ENCODE data around the gene NME4. TPM values are rescaled to one million over a fixed set of nuclear protein-coding genes. Genes with fewer than 3 reads are reported as not detected.

Gene NME4
- total and polyA plus RNA-seq, 9 donors, result 48.8 to 133 (median 93.4) TPM

DNA sequence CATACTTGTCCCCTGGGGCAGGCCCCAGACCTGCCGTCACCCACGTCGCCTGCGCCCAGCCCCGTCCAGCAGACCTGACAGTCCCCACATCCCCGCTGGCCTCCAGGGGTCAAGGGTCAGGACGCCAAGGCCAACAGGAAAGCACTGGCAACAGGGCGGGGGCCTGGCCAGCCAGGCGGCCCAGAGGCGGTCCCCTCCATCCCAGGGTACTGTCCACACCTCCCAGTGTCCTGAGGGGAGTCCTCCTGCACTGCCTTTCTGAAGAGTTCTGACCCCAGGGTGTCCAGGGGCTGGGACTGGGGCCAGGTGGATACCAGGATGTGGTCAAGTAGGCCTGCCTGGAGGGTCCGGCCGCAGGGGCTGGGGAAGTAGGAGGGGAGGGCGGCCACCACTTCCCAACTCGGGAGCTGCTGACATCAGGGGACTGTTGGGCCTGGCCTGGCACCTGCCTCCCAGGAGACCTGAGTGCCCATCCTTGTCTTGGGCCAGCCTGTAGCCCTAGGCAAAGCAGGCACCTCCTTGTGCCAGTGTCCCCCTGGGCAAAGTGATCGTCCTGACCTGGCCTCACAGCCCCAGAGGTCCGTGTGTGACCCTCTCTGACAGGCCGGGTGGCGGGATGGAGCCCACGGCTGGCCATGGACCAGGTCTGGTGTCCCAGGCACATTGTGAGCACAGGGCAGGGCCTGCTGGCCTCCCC lies 37.8 kb upstream of the NME4 start:
- Histone ChIP-seq H3K4me1 (ENCODE audit: insufficient read depth) (no peaks in the 10 kb centered on the region), H3K27ac (no peak overlapping the region), H3K4me3 (no peak overlapping the region), H3K9me3 (no peaks in the 10 kb centered on the region), H3K27me3 (no peaks in the 10 kb centered on the region), H3K36me3 (no peaks in the 10 kb centered on the region)
- no peak for TF ChIP-seq POLR2A (IDR thresholded peaks at IDR 0.05)
- TF ChIP-seq, protein P1, sequence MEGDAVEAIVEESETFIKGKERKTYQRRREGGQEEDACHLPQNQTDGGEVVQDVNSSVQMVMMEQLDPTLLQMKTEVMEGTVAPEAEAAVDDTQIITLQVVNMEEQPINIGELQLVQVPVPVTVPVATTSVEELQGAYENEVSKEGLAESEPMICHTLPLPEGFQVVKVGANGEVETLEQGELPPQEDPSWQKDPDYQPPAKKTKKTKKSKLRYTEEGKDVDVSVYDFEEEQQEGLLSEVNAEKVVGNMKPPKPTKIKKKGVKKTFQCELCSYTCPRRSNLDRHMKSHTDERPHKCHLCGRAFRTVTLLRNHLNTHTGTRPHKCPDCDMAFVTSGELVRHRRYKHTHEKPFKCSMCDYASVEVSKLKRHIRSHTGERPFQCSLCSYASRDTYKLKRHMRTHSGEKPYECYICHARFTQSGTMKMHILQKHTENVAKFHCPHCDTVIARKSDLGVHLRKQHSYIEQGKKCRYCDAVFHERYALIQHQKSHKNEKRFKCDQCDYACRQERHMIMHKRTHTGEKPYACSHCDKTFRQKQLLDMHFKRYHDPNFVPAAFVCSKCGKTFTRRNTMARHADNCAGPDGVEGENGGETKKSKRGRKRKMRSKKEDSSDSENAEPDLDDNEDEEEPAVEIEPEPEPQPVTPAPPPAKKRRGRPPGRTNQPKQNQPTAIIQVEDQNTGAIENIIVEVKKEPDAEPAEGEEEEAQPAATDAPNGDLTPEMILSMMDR (IDR thresholded peaks at IDR 0.05), result no peak
- no peak for TF ChIP-seq EP300 (IDR thresholded peaks at IDR 0.05)
- intact Hi-C loops (cut with DNase I), result loop anchor here in 1 of 4 donors (10.0 kb wide), 1 partner anchor 124 kb away; the partner anchor contains the start of gene FAM234A
- no peak for DNase-seq
- 75 to 78% (median 77%) methylated on average over 18 to 19 of the region's 19 CpGs for WGBS, 3 donors

DNA sequence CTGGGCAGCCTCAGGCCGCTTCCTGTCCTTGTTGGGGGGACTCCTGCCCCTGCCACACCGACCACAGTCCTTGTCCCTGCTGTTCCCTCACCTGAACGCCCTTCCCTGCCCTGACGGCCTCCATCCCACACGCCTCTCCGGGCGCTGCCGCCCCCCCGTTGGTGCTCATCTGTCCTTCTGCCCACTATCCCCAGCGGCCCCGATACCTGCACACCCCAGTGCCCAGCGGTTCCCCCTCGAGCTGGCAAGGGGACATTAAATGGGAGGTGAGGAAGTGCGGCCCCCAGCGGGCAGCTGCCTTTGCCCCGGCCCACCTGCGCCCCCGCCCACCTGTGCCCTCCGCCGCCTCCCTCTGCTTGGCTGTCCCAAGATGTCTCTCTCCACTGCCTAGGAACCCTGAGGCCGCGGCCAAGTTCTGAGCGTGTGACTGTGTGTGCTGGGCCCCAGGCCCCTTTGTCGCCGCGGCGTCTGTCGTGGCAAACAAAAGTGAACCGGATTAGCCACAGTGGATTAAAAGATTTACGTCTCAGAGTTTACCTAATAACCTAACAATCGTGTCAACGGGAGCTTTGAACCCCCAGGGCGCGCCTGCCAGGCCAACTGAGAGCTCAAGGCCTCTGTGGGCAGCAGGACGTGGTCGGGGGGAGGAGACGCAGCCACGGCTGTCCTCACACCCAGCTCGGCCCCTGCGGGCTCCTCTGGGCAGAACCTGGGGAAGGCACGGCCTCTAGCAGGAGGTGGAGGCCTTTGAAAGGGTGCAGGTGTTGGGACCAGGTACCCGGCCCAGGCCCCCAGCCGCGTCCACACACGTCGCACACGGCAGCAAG lies 36.9 kb upstream of the NME4 start:
- no peaks in the 10 kb centered on the region for H3K27me3 ChIP-seq
- no peaks in the 10 kb centered on the region for H3K36me3 ChIP-seq
- no peak overlapping the region for H3K27ac ChIP-seq
- 88 to 90% (median 90%) methylated on average over 47 of the region's 47 CpGs for WGBS, 3 donors
- no peak overlapping the region for H3K4me3 ChIP-seq
- DNase-seq, result no peak
- no peaks in the 10 kb centered on the region for H3K4me1 ChIP-seq (ENCODE audit: insufficient read depth)
- intact Hi-C loops (cut with DNase I), result loop anchor here in 2 of 4 donors (5.0 to 10.0 kb wide), 2 partner anchors 125 to 253 kb away; partner anchors contain the start of gene FAM234A (in 1 of the 2)
- no peaks in the 10 kb centered on the region for H3K9me3 ChIP-seq
- TF ChIP-seq POLR2A (IDR thresholded peaks at IDR 0.05) (no peak), EP300 (IDR thresholded peaks at IDR 0.05) (no peak)
- TF ChIP-seq, protein P1 (IDR thresholded peaks at IDR 0.05), result no peak

DNA sequence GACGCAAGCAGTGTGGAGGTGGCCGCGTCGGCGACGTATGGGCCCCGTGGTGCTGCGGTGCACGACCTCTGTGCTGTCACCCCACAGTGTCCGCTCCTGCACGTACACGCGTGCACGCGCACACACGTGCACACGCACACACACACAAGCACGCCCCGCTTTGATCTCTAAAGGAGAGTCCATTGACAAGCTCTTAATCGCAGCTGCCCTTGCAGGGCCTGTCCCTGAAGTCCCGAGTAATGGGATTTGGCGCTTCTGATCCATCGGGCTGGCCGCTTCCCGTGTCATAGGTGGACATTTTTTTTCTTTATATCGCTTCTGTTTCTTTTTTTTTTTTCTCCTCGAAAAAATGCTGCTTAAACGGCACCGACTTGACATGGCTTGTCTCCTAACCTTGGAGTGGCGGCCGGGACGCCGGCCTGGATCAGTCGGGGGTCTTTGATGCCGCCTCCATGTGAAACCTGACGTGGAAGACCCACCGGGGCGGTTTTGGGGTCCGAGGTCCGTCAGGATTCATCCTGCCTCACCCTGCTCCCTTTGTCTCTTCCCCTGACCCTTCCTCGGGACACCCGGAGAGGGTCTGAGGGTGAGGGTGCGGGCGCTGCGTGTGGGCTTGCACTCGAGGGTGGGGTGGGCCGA lies 36.2 kb upstream of the NME4 start:
- H3K27ac ChIP-seq, result no peak overlapping the region
- DNase-seq, result no peak
- H3K36me3 ChIP-seq, result no peaks in the 10 kb centered on the region
- no peaks in the 10 kb centered on the region for H3K27me3 ChIP-seq
- intact Hi-C loops (cut with DNase I), result loop anchor here in 1 of 4 donors (5.0 kb wide), 1 partner anchor 254 kb away; no protein-coding TSS in a partner anchor
- 91 to 93% (median 91%) methylated on average over 47 of the region's 47 CpGs for WGBS, 3 donors
- no peaks in the 10 kb centered on the region for H3K9me3 ChIP-seq
- H3K4me1 ChIP-seq (ENCODE audit: insufficient read depth), result no peaks in the 10 kb centered on the region
- TF ChIP-seq EP300 (IDR thresholded peaks at IDR 0.05) (no peak), POLR2A (IDR thresholded peaks at IDR 0.05) (no peak)
- TF ChIP-seq, protein P1 (IDR thresholded peaks at IDR 0.05), result no peak
- no peak overlapping the region for H3K4me3 ChIP-seq

DNA sequence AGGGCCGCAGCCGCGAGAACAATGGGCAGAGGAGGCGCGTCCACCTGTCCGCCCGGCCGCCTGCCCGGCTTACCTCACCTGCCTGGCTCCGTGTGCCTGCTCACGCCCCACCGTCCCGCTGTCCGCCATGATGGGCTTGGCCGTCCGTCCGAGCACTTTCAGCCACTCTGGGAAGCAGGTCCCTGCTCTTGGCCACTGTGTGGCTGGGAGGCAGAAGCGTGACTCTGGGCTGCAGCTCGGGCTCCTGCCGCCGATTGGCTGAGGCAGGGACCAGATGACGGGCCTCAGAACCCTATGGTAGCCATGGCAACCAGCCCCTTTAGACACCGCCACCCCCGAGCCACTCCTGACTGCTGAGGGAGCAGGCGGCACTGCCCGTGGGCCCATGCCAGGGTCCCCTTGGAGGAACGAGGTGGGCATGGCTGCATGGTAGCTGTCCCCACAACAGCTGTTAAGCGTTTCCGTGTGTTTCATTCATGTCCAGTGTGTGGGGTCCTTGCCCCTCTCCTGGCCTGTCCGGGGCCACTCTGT lies 35.6 kb upstream of the NME4 start:
- Histone ChIP-seq H3K36me3 (no peaks in the 10 kb centered on the region), H3K4me1 (ENCODE audit: insufficient read depth) (no peaks in the 10 kb centered on the region), H3K27ac (no peak overlapping the region), H3K9me3 (no peaks in the 10 kb centered on the region), H3K4me3 (no peak overlapping the region), H3K27me3 (no peaks in the 10 kb centered on the region)
- TF ChIP-seq POLR2A (IDR thresholded peaks at IDR 0.05), result no peak
- TF ChIP-seq, protein P1 (IDR thresholded peaks at IDR 0.05), result no peak
- TF ChIP-seq EP300 (IDR thresholded peaks at IDR 0.05), result no peak
- no peak for DNase-seq
- 77 to 83% (median 80%) methylated on average over 27 to 30 of the region's 30 CpGs for WGBS, 3 donors
- intact Hi-C loops (cut with DNase I), result loop anchor here in 1 of 4 donors (5.0 kb wide), 1 partner anchor 254 kb away; no protein-coding TSS in a partner anchor
